GM12878 (cell line): ENCODE data around the gene COL19A1. TPM values are rescaled to one million over a fixed set of nuclear protein-coding genes. Genes with fewer than 3 reads are reported as not detected.

Experiments used
- ATAC-seq: fragments of 200-7000 bp; cut with Tn5 transposase; 3 replicates; pipeline ENCODE4 v1.9.1; 2020; ENCODE audit warnings: mild to moderate bottlenecking, moderate library complexity
- BruUV-seq: library from RNA; stranded (reverse); fragments of 400-500 nt; replicated peaks from 2 replicates; lab custom pipeline; 2021; lab: Mats Ljungman, UMichigan
- CTCF ChIA-PET: fragments of 300-600 bp; sonication (Branson Sonifier 250); formaldehyde crosslinking; extraction: SDS; loops from one replicate; lab custom pipeline; 2021; ENCODE audit warnings: inconsistent platforms; lab: Yijun Ruan, JAX
- POLR2A ChIA-PET: fragments of 350-600 bp; formaldehyde crosslinking; extraction: SDS; loops from one replicate; lab custom pipeline; 2021; ENCODE audit warnings: inconsistent platforms; lab: Charles Lee
- RAD21 ChIA-PET: fragments of 300-600 bp; sonication (Branson Sonifier 250); formaldehyde crosslinking; loops from one replicate; lab custom pipeline; 2023; ENCODE audit warnings: antibody characterized with exemption; ENCODE audit not compliant: unreplicated experiment; lab: Charles Lee
- SMC1A ChIA-PET: fragments of 300-600 bp; sonication (Branson Sonifier 250); formaldehyde crosslinking; loops from one replicate; lab custom pipeline; 2023; ENCODE audit not compliant: unreplicated experiment, uncharacterized antibody; lab: Charles Lee
- DNase-seq: peaks from one replicate; pipeline ENCODE4 v3.0.0-alpha.2; 2011; ENCODE audit warnings: low read depth, low spot score
- FAIRE-seq: peaks from 3 replicates; lab custom pipeline; 2011; peaks lifted over from hg19 to GRCh38; lab: Jason Lieb, UNC
- H2AFZ ChIP-seq: 2 replicates; pipeline ENCODE4 v1.6.0; 2011; ENCODE audit warnings: low read depth, low read length, control low read depth; ENCODE audit not compliant: control insufficient read depth
- H3K27ac ChIP-seq: 2 replicates; pipeline ENCODE4 v1.5.1; 2011; ENCODE audit warnings: control low read depth; ENCODE audit not compliant: control insufficient read depth, insufficient read depth
- H3K27me3 ChIP-seq, 2 experiments: replicated peaks in 1 of 2; 2 replicates each; pipeline versions ENCODE4 v1.6.0 to v1.6.1; 2011; ENCODE audit warnings: low read length in 1 of 2; ENCODE audit not compliant: control insufficient read depth in 2 of 2, insufficient read depth in 2 of 2
- H3K36me3 ChIP-seq, 2 experiments: 2 replicates each; pipeline ENCODE4 v1.5.1; 2011; ENCODE audit warnings: low read length in 1 of 2; ENCODE audit not compliant: control insufficient read depth in 2 of 2, insufficient read depth in 2 of 2
- H3K4me1 ChIP-seq: 2 replicates; pipeline ENCODE4 v1.6.1; 2011; ENCODE audit warnings: mild to moderate bottlenecking, low read length, moderate library complexity, mixed read lengths; ENCODE audit not compliant: control insufficient read depth, insufficient read depth
- H3K4me2 ChIP-seq: 2 replicates; pipeline ENCODE4 v1.6.0; 2011; ENCODE audit warnings: control low read depth; ENCODE audit not compliant: control insufficient read depth, insufficient read depth
- H3K4me3 ChIP-seq: fragments of 200-600 bp; sonication (generic); 2 replicates; pipeline ENCODE4 v1.5.1; 2016
- H3K79me2 ChIP-seq: 2 replicates; pipeline ENCODE4 v1.6.0; 2011; ENCODE audit warnings: low read length; ENCODE audit not compliant: control insufficient read depth, insufficient read depth
- H3K9ac ChIP-seq: 2 replicates; pipeline ENCODE4 v1.8.0; 2011; ENCODE audit warnings: low read length, control low read depth, mixed read lengths; ENCODE audit not compliant: control insufficient read depth, insufficient read depth
- H3K9me3 ChIP-seq: replicated peaks from 3 replicates; pipeline ENCODE4 v1.5.1; 2011; ENCODE audit warnings: mild to moderate bottlenecking, low read length; ENCODE audit not compliant: control insufficient read depth, insufficient read depth
- H4K20me1 ChIP-seq: 2 replicates; pipeline ENCODE4 v1.6.0; 2011; ENCODE audit not compliant: control insufficient read depth, insufficient read depth
- BCL11A ChIP-seq: IDR thresholded peaks from 2 replicates; pipeline ENCODE4 v1.6.1; 2011; ENCODE audit warnings: low read depth, low read length
- BMI1 ChIP-seq: fragments of 450-650 bp; IDR thresholded peaks from 2 replicates; pipeline ENCODE4 v1.6.1; 2016; ENCODE audit warnings: mild to moderate bottlenecking, moderate library complexity, borderline replicate concordance
- CEBPZ ChIP-seq: fragments of 150-350 bp; IDR thresholded peaks from 2 replicates; pipeline ENCODE4 v1.6.1; 2016; ENCODE audit warnings: low read depth, low read length
- CREM ChIP-seq: IDR thresholded peaks from 2 replicates; pipeline ENCODE4 v1.6.1; 2014; ENCODE audit warnings: antibody characterized with exemption, low read depth
- ESRRA ChIP-seq: IDR thresholded peaks from 2 replicates; pipeline ENCODE4 v1.6.1; 2012; ENCODE audit warnings: mild to moderate bottlenecking, low read length, improper control_type of control experiment
- ETV6 ChIP-seq, 2 experiments: fragments of 450-650 bp in 1 of 2; IDR thresholded peaks in 1 of 2; conservative IDR thresholded peaks in 1 of 2; 2 replicates each; pipeline ENCODE4 v1.6.1; 2014; ENCODE audit warnings: antibody characterized with exemption in 1 of 2, borderline replicate concordance in 1 of 2, low read depth in 1 of 2, mild to moderate bottlenecking in 1 of 2, moderate library complexity in 1 of 2
- FOXK2 ChIP-seq: fragments of 450-650 bp; IDR thresholded peaks from 2 replicates; pipeline ENCODE4 v1.6.1; 2017; ENCODE audit warnings: mild to moderate bottlenecking, moderate library complexity
- GATAD2B ChIP-seq: fragments of 450-650 bp; conservative IDR thresholded peaks from 2 replicates; pipeline ENCODE4 v1.6.1; 2017; ENCODE audit warnings: low read depth, mild to moderate bottlenecking, moderate library complexity
- IKZF1 ChIP-seq: fragments of 450-650 bp; conservative IDR thresholded peaks from 2 replicates; pipeline ENCODE4 v1.6.1; 2017; ENCODE audit warnings: antibody characterized with exemption, mild to moderate bottlenecking
- IRF3 ChIP-seq: fragments of 450-650 bp; IDR thresholded peaks from 2 replicates; pipeline ENCODE4 v1.6.1; 2014; ENCODE audit warnings: mild to moderate bottlenecking
- IRF5 ChIP-seq: fragments of 450-650 bp; IDR thresholded peaks from 2 replicates; pipeline ENCODE4 v1.6.1; 2017; ENCODE audit warnings: borderline replicate concordance
- LARP7 ChIP-seq: fragments of 450-650 bp; IDR thresholded peaks from 2 replicates; pipeline ENCODE4 v1.6.1; 2017; ENCODE audit warnings: mild to moderate bottlenecking
- RCOR1 ChIP-seq: conservative IDR thresholded peaks from 2 replicates; pipeline ENCODE4 v1.6.1; 2012; ENCODE audit warnings: low read depth, low read length, improper control_type of control experiment
- SRF ChIP-seq, 2 experiments: IDR thresholded peaks; 2 replicates each; pipeline ENCODE4 v1.6.1; 2011; ENCODE audit warnings: low read depth in 2 of 2, low read length in 2 of 2, mild to moderate bottlenecking in 1 of 2, moderate library complexity in 1 of 2
- TCF3 ChIP-seq: IDR thresholded peaks from 2 replicates; pipeline ENCODE4 v1.6.1; 2012; ENCODE audit warnings: low read depth, mild to moderate bottlenecking, low read length, borderline replicate concordance; ENCODE audit not compliant: insufficient read depth
- YY1 ChIP-seq: IDR thresholded peaks from 2 replicates; pipeline ENCODE4 v1.6.1; 2011; ENCODE audit warnings: low read depth, mild to moderate bottlenecking, low read length
- WGBS: methylation state at CpG from one replicate; pipeline ENCODE4 v1.1.6; 2016; ENCODE audit warnings: low lambda C conversion rate; ENCODE audit not compliant: insufficient replicate concordance, insufficient coverage; ENCODE audit errors: missing lambda C conversion rate; 5-methylcytosine and 5-hydroxymethylcytosine counted together
- in situ Hi-C: fragments of 300-500 bp; cut with MboI; formaldehyde crosslinking; loops from 9 replicates; pipeline ENCODE4 v1.14.3; 2018; ENCODE audit warnings: mixed read lengths
- intact Hi-C: fragments of 100-400 bp; cut with micrococcal nuclease; formaldehyde crosslinking; loops from one replicate; pipeline ENCODE4 v1.14.2; 2022; ENCODE audit not compliant: unreplicated experiment
- polyA plus RNA-seq, 11 experiments: library from polyadenylated mRNA; depleted of rRNA in 4 of 11; unstranded in 6 of 11; stranded (reverse) in 5 of 11; fragments of >200 nt; fragmentation: Nextera tagmentation in 4 of 11; fragmentation: Illumina TruSeq in 1 of 11; extraction: Ambion mirVana in 4 of 11; extraction: Trizol in 1 of 11; gene quantifications; 1 replicate in 1 of 11; 2 replicates in 10 of 11; pipeline versions ENCODE4 v1.2.1 to v1.2.3, GENCODE V29; 2011 to 2016; ENCODE audit warnings: inconsistent platforms in 2 of 11, missing spikeins in 2 of 11, low read depth in 1 of 11
- total RNA-seq, 4 experiments: library from RNA; depleted of rRNA in 3 of 4; stranded (reverse); fragments of >200 nt in 3 of 4; fragmentation: Illumina TruSeq in 1 of 4; extraction: Trizol in 1 of 4; gene quantifications; 2 replicates each; pipeline versions ENCODE4 v1.2.1 to v1.2.3, GENCODE V29; 2013 to 2021
- TF ChIP-seq, protein P1 (sequence below): fragments of 450-650 bp; IDR thresholded peaks from 2 replicates; pipeline ENCODE4 v1.6.1; 2018; ENCODE audit warnings: borderline replicate concordance, mild to moderate bottlenecking; ENCODE audit not compliant: partially characterized antibody

COL19A1 gene
- total and polyA plus RNA-seq, 10 of the 15 experiments (the other 5 are each of a cell fraction or from before 2014, with no cell fraction given) = 1.1 to 13.5 (median 4.1) TPM

DNA sequence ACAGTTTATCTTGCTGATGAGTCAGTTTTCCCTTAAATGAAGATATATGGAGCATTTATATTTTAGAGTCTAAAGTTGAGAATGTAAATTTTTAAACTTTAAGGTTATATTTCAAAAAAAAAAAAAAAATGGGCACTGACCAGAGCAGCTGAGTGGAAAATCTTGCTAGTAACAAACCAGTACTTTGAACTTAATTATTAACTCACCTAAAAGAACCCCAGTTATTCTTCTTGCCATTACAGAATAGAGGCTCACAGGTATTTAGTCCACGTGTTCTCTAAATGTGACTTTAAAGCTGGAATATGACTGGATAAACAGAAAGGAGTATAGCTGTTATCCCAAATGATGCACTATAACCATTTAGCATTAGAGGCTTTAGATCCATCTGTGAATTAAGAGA lies 258.1 kb downstream of the COL19A1 start:
- CTCF ChIA-PET = interaction anchor here (0.7 to 2.2 kb wide), 4 partner anchors 9 to 1016 kb away, joined by 3 to 9 read pairs (median 4); no protein-coding TSS in a partner anchor
- no peaks in the 10 kb centered on the region for H4K20me1 ChIP-seq
- FAIRE-seq = no peak
- H3K4me2 ChIP-seq = no peak overlapping the region
- no peaks in the 10 kb centered on the region for H3K9me3 ChIP-seq
- H3K27me3 ChIP-seq = no peaks in the 10 kb centered on the region
- BruUV-seq = no TSS peak
- H3K9ac ChIP-seq = no peak overlapping the region
- no peak overlapping the region for H3K27ac ChIP-seq
- intact Hi-C loops = no loop called here
- SMC1A ChIA-PET = interaction anchor here (0.7 to 0.9 kb wide), 2 partner anchors 8 to 16 kb away, joined by 4 to 5 read pairs; no protein-coding TSS in a partner anchor
- WGBS = 96% methylated on average over 1 of the region's 1 CpG
- H3K4me1 ChIP-seq = no peaks in the 10 kb centered on the region
- DNase-seq = no peak
- H2AFZ ChIP-seq = no peak overlapping the region
- RAD21 ChIA-PET = interaction anchor here (0.7 to 1.1 kb wide), 2 partner anchors 16 to 1978 kb away, joined by 3 read pairs; no protein-coding TSS in a partner anchor
- POLR2A ChIA-PET = no interaction called here
- no peak overlapping the region for H3K4me3 ChIP-seq
- in situ Hi-C loops = loop anchor here (25.0 kb wide), 3 partner anchors 387 to 1487 kb away; partner anchors contain the start of gene ADGRB3
- no peaks in the 10 kb centered on the region; a peak in 1 of 4 replicates for H3K36me3 ChIP-seq
- H3K79me2 ChIP-seq = no peaks in the 10 kb centered on the region
- ATAC-seq = no peak
- TF ChIP-seq, protein P1, sequence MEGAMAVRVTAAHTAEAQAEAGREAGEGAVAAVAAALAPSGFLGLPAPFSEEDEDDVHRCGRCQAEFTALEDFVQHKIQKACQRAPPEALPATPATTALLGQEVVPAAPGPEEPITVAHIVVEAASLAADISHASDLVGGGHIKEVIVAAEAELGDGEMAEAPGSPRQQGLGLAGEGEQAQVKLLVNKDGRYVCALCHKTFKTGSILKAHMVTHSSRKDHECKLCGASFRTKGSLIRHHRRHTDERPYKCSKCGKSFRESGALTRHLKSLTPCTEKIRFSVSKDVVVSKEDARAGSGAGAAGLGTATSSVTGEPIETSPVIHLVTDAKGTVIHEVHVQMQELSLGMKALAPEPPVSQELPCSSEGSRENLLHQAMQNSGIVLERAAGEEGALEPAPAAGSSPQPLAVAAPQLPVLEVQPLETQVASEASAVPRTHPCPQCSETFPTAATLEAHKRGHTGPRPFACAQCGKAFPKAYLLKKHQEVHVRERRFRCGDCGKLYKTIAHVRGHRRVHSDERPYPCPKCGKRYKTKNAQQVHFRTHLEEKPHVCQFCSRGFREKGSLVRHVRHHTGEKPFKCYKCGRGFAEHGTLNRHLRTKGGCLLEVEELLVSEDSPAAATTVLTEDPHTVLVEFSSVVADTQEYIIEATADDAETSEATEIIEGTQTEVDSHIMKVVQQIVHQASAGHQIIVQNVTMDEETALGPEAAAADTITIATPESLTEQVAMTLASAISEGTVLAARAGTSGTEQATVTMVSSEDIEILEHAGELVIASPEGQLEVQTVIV = no peak
- no peak for TF ChIP-seq ETV6 (conservative IDR thresholded peaks at IDR 0.05 in 1 of 2, IDR thresholded peaks at IDR 0.05 in 1 of 2; ENCODE audit: borderline replicate concordance in 1 of 2, low read depth in 1 of 2)
- no peak for TF ChIP-seq IRF3
- TF ChIP-seq TCF3 = no peak
- no peak for TF ChIP-seq BMI1
- no peak for TF ChIP-seq FOXK2
- TF ChIP-seq YY1 = no peak
- TF ChIP-seq GATAD2B = no peak
- TF ChIP-seq IRF5 = no peak
- TF ChIP-seq CEBPZ = no peak
- no peak for TF ChIP-seq LARP7
- TF ChIP-seq BCL11A = no peak
- no peak for TF ChIP-seq RCOR1
- no peak for TF ChIP-seq SRF (IDR thresholded peaks at IDR 0.05; ENCODE audit: low read depth in 2 of 2, low read length in 2 of 2)
- no peak for TF ChIP-seq IKZF1
- TF ChIP-seq ESRRA = no peak
- TF ChIP-seq CREM = no peak
